Activated CD4-positive, CD25-positive, alpha-beta regulatory T cell treated with anti-CD3 and anti-CD28 coated beads, Interleukin-2, amount 50 U/mL, for 24 hours (primary cell): ENCODE measurements around the gene ZBTB37.
"Not testable (repeated sequence)": the region's sequence is repeated elsewhere in the genome, so short reads cannot be mapped to it uniquely, and the experiment has no call there.

ENCODE experiments used
- ATAC-seq, 2 donors: fragments of 150-1000 bp; cut with Tn5 transposase; one replicate each; pipeline ENCODE4 v1.10.0; 2021; ENCODE audit warnings: mild to moderate bottlenecking in 1 of 2, moderate library complexity in 1 of 2

Gene ZBTB37

DNA sequence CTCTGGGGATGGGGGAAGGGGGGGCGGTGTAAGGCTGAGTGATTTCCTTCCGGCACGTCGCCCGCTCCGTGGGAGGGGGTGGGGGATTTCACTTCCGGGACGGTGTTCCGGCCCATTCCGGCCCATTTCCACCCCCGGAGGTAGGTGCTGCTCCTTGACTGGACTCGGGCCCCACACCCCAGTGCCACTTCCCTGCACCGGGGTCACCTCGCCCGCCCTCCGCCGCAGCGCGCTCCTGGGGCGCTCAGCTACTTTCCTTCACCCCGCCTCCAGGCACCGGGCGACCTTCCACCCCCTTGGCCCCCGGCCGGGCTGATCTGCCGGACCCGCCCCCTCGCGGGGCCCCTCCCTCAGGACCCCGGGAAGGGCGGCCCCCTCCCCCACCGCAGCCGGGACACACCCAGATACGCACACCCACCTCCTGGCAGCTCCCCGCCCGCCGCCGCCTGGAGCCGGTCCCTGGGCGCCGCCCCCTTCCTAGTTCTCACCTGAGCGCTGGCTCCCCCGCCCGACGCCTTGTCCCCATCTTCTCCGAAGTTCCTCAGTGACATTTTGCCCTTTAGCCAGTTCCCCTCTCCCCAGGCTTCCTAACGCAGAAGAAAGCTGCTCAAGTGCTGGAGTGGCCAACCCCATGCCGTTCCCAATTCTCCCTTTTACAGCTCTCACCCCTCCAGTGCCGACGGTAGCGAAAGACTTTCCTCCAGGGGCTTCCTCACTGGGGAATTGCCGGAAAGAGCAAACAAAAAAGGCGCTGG is at the start of gene ZBTB37:
ZBTB37 (plus strand) TSS at position 115 of the 755 bp plus-strand sequence. CDS start 1,846 bp downstream, outside the sequence.
- ATAC-seq: peak; percentile 54 to 62

- no peak for ATAC-seq
Measured at GRCh38 chr1:173818459-173818858, 49.7 kb upstream of the ZBTB37 start.

DNA sequence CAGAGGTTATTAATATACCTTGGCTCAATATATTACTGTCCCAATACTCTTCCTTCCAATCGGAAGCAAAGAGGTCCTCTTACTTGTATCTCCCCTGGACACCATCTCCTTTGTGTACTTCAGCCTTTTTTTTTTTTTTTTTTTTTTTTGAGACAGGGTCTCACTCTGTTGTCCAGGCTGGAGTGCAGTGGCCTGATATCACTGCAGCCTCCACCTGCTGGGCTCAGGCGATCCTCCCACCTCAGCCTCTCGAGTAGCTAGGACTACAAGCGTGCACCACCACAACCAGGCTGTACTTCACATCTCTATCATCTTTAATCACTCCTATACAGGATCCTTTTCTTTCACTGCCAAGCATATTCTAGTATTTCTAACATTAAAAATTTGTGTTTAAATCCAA is 46.5 kb upstream of the ZBTB37 start:
- no peak for ATAC-seq

DNA sequence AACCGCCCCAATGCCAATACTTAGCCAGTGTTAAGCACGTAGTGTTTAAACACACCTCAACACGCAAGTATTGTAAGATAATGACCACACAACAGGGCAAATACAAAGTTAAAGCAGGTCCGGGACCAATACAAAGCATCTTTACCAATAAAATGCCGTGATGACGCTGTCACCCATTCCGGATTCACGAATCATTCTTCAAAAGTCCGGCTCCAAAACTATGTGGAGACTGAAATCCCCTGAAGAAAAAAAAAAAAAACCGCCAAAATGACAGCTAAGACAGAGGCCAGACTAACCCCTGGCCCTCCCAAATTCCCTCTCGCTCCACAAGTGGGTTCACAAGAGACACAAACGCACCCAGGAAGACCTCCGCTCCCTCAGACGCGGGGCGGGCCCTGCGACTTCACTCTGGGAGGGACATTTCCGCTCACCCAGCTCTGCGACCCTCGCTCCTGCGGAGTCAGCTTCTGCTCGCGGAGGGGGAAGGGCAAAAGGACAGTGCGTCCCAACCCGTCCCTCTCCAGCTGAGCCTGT is 44.3 kb upstream of the ZBTB37 start:
- peak; percentile 29 to 37 for ATAC-seq

DNA sequence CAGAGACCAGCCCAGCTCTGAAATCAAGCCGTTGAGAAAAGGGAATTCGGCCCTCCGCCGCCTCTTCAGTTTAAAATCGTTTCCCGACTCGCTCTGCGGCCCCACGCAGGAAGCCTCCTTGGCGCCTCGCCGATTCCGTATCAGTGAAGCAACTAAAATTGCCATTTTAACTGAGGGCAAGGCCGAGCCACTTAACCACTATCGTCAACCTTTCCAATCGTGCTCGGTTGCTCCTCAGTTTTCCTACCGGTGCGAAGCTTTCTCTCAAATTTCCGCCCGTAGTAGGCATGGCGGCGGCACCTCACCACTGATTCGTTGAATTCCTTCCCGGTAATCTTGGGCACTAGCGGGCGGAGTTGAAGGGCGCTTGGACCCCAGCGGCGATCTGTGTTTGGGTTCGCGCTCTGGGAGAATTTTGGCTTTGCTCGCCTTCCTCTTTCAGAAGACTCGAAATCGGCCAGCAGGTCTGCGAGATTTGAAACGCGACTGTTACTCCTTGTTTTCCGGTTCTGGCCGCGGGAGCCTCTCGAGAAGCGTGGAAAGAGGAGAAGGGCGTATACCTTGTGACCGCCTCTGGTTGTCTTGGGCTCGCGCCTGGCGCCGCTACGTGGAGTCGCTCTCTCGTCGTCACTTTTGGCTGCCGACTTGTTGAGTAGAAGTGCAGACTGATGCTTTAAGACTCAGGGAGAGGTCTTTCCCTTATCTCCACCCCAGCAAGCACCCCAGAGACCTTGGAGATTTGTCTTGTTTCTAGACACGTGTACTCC is 43.7 kb upstream of the ZBTB37 start, which contains the start of the genes CENPL and DARS2:
CENPL (minus strand) TSS at position 569 of the 767 bp plus-strand sequence. CDS start 13,584 bp downstream, outside the sequence.
DARS2 (plus strand) TSS at position 359 of the 767 bp plus-strand sequence. CDS start 557 bp downstream, outside the sequence.
- peak; percentile 91 for ATAC-seq

- no peak for ATAC-seq
Measured at GRCh38 chr1:173827611-173828010, 40.6 kb upstream of the ZBTB37 start.

- ATAC-seq: no peak
Measured at GRCh38 chr1:173832748-173833147, 35.4 kb upstream of the ZBTB37 start.

- ATAC-seq: no peak
Measured at GRCh38 chr1:173852105-173852504, 16.1 kb upstream of the ZBTB37 start.

GRCh38 chr1:173853074-173853473 is 15.1 kb upstream of the ZBTB37 start:
- no peak for ATAC-seq

DNA sequence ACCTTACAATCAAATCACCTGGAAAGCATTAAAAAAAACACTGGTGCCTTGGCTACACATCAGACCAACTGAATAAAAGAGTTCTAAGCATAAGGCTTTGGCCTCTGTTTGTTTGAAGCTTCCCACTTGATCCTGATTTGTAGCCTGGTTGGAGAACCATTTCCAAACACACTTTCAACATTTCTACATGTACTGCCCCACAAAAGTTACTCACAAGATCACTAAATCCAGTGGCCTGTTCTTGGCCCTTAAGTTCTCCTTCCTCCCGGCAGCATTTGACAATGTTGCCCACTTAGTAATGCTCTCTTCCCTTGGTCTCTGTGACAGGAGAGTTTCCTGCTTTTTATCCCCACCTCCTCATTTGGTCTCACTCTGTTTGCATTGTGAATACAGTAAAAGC is 12.2 kb upstream of the ZBTB37 start:
- no peak for ATAC-seq

- no peak for ATAC-seq
Measured at GRCh38 chr1:173856903-173857302, 11.3 kb upstream of the ZBTB37 start.

DNA sequence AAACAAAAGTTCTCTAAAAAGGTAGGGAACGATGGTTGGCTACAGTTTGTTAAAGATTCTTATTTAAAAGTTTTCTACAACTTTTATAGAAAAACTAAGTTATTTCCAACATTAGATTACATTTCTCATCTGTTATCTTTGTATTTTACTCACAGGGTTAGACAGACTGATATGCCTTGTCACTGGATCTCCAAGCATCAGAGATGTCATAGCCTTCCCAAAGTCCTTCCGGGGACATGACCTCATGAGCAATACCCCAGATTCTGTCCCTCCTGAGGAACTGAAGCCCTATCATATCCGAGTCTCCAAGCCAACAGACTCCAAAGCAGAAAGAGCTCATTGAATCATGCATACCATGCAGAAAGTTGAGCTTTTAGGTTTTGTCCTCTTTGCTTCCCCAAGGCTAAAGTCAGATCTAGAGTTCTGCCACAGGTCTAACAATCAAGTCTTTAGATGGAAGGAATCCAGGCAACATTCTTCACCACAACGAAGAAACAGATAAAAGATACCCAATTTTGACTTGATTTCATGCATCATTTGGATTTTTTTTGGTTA is 10.7 kb upstream of the ZBTB37 start:
- no peak for ATAC-seq

- not testable (repeated sequence) for ATAC-seq
Measured at GRCh38 chr1:173859547-173859946, 8.6 kb upstream of the ZBTB37 start.

DNA sequence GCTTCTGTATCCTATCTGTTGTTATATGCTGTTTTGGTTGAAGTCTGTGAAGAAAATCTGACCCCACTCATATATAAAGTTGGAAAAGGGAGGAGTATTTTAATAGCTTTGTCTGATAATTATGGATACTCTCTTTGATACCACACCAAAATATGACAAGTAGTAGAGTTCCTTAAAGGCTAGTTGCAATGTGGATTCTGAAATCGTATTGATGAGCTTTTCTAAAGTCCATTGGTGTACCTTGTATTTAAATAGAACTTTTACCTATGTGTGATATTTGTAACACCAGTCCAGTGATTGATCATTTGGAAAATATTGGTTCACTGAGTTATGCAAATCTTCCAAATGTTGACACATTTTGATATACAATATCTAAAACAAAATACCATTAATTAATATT is 8.1 kb upstream of the ZBTB37 start:
- ATAC-seq: no peak

GRCh38 chr1:173861731-173862145 is 6.4 kb upstream of the ZBTB37 start:
- peak; percentile 9 to 11 for ATAC-seq

DNA sequence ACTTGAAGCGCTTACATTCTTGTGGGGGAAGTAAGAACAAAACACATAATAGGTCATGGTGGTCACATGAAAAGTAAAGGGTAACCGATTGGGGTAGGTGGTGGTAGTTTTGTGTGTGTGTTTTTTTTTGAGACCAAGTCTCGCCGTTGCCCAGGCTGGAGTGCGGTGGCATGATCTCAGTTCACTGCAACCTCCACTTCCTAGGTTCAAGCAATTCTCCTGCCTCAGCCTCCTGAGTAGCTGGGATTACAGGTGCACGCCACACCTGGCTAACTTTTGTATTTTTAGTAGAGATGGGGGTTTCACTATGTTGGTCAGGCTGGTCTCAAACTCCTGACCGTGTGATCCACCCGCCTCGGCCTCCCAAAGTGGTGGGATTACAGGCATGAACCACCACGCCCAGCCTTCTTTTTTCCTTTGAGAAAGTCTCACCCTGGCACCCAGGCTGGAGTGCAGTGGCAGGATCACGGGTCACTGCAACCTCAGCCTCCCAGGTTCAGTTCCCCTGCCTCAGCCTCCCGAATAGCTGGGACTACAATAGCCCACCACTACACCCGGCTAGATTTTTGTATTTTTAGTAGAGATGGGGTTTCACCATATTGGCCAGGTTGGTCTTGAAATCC is 5.9 kb upstream of the ZBTB37 start:
- ATAC-seq: peak; percentile 2 to 10

- ATAC-seq: no peak
Measured at GRCh38 chr1:173862769-173863223, 5.4 kb upstream of the ZBTB37 start.

- no peak for ATAC-seq
Measured at GRCh38 chr1:173863224-173864161, 4.7 kb upstream of the ZBTB37 start.

- no peak for ATAC-seq
Measured at GRCh38 chr1:173864179-173864867, 3.9 kb upstream of the ZBTB37 start.

DNA sequence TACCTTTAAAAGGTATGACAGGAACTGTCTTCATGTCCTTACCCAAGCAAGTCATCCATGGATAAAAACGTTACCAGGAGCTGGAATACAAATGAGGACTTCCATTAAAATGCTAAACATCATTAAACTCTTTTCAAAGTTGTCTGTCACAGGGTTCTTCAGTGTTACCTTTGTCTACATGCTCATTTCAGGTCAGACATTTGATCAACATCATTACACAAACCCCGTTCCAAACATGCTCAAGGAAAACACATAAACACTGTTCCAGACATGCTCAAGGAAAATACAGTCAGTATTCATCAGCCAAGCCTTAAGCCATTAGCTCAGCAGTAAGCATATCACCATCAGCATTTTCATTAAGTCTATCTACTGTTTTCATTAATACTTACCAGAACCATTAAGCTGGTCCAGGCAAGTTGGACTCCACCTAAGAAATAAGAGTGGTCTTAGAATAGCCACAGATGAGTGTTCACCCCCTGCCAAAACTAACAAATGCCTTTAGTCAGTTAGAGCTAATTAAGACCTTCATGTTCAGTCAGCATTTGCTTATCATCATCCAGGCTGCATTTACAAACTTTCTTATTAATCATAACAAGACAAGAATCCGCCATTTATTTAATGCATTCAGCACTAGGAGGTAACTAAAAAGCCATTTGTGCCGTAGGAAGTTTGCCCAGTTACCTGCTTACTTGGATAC is 2.6 kb upstream of the ZBTB37 start:
- no peak for ATAC-seq
